GM18502 (cell line): ENCODE results near the gene NUDT19.
"Not testable (repeated sequence)": the region's sequence is repeated elsewhere in the genome, so short reads cannot be mapped to it uniquely, and the experiment has no call there.

Source experiments
- ATAC-seq: cut with Tn5 transposase; IDR thresholded peaks from one replicate; pipeline ENCODE4 v1.9.1; 2021; ENCODE audit warnings: mild to moderate bottlenecking; ENCODE audit not compliant: unreplicated experiment, poor library complexity

Gene NUDT19

DNA sequence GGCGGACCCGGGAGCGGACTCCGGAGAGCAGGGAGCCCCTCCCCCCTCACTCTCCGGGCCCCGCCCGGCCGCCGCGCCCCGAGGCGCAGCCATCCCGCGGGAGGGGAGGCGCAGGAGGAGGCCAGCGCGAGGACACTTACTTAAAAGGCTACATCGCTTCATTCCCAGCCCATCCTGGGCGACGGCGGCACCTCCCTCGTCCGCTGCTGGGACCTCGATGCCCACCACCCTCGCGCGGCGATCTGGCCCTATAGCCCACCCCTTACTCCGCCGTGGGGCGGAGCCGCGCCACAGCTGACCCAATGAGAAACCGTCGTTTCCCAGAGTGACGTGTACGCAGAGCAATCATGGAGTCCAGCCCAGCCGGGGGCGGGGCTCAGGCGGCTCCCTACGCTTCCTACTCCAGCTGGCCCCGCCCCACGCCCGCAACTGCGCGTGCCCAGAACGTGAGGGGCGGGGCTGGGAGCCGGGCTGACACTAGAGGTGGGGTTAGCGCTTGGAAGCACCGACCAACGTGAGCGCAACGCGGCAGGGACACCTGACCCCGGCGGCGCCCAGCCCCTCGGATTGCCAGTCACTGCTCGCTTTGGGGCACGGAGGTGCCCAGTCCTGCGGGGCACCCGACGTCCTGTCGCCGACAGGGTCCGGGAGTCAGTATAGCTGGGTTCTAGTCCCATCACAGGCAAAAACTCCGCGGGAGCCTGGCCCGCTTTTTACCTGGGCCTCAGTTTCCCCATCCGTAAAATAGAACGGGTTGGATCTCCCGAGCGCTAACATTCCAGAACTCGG lies 16.5 kb upstream of the NUDT19 start, which contains the start of gene ANKRD27:
Gene ANKRD27 (minus strand): TSS at position 250 of the 789 bp plus-strand sequence. CDS start 16,165 bp downstream, outside the sequence.
- ATAC-seq = peak; percentile 98

DNA sequence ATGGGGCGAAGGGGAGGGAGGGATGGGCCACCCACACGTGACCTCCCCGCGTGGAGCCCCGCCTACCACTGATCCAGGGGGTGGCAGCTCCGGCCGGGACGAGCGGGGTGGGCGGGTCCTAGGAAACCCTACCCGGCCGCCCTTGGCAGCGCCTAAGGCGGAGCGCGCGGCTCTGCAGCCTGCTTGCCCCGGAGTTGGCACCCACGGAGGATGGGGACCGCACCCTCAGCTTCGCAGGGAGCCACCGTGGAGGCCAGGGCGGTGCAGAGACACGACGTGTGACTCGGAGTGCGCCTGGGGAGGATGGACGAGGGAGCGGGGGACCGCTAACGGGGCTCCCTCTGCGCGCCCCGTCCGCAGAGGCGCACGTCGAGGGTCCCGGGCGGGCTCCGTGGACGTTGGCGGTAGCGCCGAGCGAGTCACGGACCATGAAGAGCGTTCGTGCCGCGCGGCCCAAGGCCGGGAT lies 15.9 kb upstream of the NUDT19 start, which contains the start of gene RGS9BP:
Gene RGS9BP (plus strand): TSS at position 129 of the 466 bp plus-strand sequence. CDS start 416 bp downstream, outside the sequence.
- ATAC-seq = peak; percentile 30

DNA sequence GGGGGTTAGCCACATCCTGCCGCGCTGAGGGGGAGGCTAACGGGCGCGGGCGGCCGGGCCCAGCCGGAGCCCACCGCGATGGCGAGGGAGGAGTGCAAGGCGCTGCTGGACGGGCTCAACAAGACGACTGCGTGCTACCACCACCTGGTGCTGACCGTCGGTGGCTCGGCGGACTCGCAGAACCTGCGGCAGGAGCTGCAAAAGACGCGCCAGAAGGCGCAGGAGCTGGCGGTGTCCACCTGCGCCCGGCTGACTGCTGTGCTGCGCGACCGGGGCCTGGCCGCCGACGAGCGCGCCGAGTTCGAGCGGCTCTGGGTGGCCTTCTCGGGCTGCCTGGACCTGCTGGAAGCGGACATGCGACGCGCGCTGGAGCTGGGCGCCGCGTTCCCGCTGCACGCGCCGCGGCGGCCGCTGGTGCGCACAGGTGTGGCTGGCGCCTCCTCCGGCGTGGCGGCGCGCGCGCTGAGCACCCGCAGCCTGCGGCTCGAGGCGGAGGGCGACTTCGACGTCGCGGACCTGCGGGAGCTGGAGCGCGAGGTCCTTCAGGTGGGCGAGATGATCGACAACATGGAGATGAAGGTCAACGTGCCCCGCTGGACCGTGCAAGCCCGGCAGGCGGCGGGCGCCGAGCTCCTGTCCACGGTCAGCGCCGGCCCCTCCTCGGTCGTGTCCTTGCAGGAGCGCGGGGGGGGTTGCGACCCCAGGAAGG lies 15.3 kb upstream of the NUDT19 start:
- ATAC-seq = no peak

DNA sequence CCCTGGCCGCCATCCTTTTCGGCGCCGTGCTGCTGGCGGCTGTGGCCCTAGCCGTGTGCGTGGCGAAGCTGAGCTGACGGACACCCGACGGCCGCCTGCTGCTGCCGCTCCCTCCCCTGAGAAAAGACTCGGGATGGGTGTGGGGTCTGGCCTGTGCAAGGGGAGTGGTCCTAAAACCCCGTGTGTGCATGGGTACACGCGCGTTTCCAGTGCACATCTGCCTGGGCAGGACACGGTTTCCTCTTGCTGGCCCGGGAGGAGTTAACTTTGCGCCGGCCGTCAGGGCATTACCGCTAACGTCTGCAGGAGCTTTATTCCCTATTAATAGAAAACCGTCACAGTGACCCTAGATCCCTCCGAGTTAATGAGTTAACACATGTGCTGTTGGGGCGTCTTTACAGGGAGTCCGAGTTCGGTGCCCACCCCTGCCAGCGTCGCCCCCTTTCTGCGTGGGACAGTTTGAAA lies 14.7 kb upstream of the NUDT19 start:
- no peak for ATAC-seq

DNA sequence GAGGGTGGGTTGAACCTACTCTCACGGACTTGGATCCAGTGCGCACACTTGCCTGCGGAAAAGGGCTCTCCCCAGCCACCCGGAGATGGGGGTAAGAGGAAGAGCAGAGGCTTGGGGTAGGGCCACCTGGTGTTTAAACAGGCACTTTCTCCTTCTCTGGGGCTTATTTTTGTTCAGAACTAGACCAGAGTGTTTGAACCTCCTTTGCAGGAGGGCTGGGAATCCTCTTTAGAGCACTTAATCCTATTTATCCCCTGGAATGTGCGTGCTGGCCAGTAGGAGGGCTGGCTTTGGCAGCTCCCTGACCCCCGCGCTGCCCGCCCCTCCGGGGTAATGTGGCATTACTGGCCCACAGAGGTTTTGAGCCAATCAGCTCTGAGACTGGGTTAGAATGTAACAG lies 14.0 kb upstream of the NUDT19 start:
- ATAC-seq = no peak

DNA sequence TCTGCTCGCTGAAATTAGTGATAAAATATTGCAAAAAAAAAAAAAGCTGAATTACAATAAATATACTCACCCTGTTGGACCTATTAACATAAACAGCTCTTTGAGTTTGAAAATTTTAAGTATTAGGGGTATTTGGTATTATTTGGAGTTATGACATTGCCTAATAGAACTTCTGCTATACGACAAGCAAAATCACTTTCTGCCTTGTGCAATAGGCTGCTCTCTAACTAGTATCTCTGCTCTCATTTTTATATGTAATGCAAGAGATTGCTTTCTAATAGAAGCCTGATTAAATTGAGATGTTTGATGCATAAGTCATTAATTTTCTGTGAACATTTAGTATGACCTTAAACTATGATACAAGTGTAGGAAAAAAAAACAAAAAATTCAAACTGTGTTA lies 10.6 kb upstream of the NUDT19 start:
- no peak for ATAC-seq

DNA sequence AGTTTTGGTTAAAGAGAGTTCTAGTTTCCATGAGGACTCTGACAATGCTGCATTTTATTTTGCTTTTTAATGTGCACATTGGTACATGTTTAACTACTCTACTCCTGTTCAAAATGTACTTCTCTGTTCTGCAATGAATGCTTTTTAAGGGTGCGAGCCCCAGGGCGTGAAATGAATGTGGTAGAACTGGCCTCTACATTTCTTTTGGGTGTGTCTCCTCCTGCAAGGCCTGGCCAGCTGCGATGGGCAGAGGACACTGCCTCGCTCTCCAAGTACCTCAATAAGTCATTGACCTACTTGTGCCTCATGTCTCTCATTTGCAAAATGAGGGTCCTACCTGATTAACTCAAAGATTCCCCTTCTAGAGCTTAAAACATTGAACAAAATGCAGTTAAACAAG lies 9.3 kb upstream of the NUDT19 start:
- ATAC-seq = no peak

DNA sequence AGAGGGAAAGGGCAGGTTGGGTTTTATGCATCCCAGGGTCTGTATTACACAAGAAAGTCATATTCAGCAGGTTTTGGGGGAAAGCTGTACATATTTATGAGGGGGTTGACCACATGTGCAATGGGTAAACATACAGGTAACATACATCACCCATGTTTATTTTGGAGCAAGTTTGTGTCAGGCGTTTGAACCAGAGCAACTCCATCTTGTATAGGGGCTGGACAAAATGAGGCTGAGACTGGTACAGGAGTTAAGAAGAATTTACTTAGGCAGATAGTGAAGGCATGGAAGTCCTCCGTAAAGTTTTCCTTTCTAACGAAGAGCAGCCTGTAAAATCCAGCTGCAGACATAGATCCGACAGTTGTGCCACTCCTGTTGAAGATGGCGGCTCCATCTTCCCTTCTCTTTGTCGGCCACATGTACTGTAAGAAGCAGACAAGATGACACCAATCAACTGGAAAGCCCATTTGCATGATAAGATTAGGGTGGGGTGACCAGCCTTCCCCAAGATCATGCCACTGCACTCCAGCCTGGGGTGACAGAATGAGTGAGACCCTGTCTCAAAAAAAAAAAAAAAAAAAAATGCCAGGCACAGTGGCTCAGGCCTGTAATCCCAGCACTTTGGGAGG lies 4.7 kb upstream of the NUDT19 start:
- ATAC-seq = no peak

DNA sequence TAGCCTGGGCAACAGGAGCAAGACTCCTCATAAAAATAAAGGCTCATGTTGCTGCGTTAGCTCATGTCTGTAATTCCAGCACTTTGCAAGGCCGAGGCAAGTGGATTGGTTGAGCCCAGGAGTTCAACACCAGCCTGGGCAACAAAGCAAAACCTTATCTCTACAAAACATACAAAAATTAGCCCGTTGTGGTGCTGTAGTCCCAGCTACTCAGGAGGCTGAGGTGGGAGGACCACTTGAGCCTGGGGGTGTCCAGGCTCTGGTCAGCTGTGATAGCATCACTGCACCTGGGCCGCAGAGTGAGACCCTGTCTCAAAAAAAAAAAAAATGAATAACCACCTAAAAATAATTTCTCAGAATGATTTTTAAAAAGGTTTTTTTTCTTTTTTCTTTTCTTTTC lies 3.9 kb upstream of the NUDT19 start:
- ATAC-seq = no peak

DNA sequence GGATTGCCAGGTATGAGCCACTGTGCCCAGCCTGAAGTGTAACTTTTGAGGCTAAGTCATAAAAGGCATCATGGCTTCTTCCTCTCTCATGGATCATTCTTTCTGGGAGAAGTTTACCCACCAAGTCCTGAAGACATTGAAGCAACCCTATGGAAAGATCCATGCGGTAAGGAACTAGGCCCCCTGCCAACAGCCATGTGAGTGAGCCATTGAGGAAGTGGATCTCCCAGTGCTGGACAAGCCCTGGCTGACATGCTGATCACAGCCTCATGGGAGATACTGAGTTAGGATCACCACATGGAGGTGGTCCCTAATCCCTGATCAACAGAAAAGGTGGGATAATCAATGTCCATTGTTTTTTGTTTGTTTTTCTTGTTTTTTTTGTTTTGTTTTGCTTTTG lies 3.3 kb upstream of the NUDT19 start:
- ATAC-seq = no peak

DNA sequence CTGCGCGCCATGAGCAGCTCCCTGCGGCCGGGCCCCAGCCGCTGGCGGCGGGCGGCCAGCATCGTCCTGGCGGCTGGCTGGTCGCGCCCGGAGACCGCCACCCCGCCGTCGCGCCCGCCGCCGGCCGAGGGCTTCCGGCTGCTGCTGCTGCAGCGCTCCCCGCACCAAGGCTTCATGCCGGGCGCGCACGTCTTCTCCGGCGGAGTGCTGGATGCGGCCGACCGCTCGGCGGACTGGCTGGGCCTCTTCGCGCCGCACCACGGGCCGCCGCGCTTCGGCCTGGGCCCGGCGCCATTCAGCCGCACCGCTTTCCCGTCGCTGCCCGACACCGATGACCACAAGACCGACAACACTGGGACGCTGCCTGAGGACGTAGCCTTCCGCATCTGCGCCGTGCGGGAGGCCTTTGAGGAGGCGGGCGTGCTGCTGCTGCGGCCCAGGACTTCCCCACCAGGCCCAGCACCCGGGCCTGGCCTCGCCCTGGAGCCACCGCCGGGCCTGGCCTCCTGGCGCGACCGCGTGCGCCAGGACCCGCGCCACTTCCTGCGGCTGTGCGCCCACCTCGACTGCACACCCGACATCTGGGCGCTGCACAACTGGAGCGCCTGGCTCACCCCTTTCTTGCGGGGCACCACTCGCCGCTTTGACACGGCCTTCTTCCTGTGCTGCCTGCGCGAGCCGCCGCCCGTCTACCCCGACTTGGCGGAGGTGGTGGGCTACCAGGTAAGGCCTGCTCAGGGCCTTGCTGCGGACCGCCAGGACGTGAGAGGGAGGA lies 518 bp downstream of the NUDT19 start:
- ATAC-seq = peak; percentile 63

DNA sequence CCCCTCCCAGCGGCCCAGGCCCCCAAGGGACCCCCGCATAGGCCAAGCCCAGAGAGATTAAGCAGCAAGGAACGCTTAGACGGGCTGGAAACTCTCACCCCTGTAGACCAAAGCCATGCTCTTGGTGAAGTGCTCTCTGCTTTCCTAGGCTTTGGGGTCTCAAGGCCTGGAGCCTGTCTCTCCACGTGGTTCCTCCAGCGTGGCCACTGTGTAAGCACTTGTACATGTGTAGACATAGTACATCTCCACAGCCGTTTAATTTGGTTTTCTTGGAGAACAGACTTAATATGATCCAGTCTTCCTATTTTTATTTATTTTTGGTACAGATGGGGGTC lies 1.1 kb downstream of the NUDT19 start:
- no peak for ATAC-seq

DNA sequence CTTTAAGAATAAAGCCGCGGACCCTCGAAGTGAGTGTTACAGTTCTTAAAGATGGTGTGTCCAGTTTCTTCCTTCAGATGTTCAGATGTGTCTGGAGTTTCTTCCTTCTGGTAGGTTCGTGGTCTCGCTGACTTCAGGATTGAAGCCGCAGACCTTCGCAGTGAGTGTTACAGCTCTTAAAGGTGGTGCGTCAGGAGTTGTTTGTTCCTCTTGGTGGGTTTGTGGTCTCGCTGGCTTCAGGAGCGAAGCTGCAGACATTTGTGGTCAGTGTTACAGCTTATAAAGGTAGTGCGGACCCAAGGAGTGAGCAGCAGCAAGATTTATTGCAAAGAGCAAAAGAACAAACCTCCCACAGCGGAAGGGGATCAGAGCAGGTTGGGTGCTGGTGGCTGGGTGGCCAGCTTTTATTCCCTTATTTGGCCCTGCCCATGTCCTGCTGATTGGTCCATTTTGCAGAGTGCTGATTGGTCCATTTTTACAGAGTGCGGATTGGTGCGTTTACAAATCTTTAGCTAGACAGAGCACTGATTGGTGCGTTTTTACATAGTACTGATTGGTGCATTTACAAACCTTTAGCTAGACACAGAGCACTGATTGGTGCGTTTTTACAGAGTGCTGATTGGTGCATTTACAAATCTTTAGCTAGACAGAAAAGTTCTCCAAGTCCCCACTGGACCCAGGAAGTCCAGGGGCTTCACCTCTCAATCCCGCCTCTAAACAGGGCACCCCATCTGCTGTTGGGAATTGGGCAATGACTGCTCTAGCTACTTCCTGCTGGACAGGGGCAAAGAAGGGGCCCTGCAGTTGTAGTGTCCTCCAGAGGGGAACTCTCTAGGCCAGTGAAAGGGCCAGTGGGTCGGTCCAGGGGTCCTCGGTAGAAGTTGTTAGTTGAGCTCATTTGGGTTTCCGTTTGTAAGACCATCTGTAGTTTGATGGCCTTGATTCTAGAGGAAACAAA lies 1.8 kb downstream of the NUDT19 start:
- not testable (repeated sequence) for ATAC-seq

DNA sequence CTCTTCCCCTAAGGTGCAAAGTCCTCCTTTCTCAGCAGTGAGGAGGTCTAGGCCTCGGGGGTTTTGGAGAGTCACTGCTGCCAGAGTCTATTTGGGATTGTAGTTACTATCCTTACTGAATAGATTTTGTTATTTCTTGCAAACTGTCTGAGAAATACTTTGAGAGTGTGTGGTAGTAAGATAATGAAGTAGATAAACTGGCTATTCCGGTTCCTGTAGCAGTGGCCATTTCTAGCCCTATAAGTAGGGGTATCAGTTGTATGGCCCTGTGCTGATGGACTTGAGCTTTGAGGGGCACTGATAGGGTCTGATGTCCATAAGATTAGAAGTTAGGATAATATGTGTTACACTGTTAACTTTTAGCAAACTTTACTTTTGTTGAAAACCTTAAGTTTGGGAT lies 2.7 kb downstream of the NUDT19 start:
- not testable (repeated sequence) for ATAC-seq

DNA sequence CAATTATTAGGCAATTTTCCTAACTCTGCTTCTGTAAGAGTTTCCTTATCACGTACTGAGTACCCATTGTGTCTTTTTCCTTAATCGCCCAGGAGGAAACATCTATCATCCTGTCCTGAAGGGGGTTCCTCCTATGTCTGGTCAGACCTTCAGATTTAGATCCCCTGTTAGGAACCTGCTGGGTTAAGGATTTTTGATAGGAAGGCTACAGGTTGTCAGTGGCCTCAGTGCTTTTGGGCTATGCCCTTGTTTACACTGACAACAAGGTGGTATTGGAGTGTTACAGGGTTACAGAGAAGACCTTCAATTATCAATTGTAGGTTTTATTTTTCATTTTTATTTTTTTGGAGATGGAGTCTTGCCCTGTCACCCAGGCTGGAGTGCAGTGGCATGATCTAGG lies 3.2 kb downstream of the NUDT19 start:
- ATAC-seq = not testable (repeated sequence)

DNA sequence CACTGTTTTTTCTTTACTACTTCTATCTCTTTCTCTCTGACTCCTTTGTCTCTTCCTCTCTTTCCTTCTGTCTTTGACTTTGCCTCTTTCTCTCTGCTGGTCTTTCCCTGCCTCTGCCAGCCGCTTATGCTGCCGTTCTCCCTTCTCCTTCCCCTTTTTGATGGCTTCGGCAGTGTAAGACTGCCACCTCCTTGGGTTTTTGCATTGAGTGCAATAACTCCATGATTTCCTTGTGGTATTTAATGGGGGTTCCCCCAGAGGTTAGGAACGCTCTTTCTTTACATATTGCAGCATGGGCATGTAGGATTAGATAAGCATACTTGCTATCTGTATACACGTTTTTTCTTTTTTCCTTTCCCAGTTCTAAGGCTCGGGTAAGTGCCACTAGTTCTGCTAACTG lies 3.9 kb downstream of the NUDT19 start:
- not testable (repeated sequence) for ATAC-seq

DNA sequence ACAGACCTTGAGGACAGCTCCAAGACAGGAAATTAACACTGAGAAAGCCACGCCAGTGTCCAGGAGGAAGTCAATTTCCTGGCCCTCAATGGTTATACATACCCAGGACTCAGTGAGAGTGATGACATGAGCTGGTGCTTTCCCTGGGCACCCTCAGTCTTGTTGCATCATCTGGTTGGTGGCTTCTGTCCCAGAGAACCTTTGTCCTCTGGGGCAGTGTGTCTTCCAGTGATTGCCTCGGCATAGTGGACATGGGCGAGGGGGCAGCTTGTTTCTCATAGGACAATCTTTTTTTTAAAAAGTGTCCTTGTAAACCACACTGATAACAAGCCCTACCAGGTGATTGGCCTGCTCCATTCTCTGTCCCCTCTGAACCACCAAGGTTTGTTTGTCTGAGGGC lies 5.2 kb downstream of the NUDT19 start:
- not testable (repeated sequence) for ATAC-seq

DNA sequence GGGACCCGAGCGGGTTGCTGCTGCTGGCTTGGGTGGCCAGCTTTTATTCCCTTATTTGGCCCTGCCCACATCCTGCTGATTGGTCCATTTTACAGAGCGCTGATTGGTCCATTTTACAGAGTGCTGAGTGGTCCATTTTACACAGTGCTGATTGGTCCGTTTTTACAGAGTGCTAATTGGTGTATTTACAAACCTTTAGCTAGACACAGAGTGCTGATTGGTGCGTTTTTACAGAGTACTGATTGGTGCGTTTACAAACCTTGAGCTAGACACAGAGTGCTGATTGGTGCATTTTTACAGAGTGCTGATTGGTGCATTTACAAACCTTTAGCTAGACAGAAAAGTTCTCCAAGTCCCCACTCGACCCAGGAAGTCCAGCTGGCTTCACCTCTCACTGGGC lies 8.5 kb downstream of the NUDT19 start:
- not testable (repeated sequence) for ATAC-seq

DNA sequence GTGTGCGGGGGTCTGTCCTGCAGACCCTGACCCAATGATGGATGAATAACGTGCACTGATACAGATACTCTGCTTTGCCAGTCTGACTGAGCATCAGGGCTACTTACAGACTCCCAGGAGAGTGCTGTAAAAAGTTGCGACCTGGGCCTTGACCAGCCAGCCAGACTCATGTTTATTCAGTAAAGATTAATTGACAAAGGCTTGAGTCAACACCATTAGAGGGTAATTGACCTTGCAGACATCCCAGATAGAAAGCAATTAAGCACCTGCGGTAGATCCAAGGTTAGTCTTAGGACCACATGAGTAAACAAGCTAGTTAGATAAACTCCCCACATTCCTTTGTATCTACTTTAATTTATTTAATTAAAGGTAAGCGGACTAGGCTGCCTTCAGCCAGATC lies 10.4 kb downstream of the NUDT19 start:
- ATAC-seq = no peak
